ENCODE measurements around the gene TTC23. TPM values are rescaled to one million over a fixed set of nuclear protein-coding genes. Genes with fewer than 3 reads are reported as not detected.

Gene TTC23
- total RNA-seq, 2 experiments from 2014 or later, result 0.19 to 0.81 TPM

DNA sequence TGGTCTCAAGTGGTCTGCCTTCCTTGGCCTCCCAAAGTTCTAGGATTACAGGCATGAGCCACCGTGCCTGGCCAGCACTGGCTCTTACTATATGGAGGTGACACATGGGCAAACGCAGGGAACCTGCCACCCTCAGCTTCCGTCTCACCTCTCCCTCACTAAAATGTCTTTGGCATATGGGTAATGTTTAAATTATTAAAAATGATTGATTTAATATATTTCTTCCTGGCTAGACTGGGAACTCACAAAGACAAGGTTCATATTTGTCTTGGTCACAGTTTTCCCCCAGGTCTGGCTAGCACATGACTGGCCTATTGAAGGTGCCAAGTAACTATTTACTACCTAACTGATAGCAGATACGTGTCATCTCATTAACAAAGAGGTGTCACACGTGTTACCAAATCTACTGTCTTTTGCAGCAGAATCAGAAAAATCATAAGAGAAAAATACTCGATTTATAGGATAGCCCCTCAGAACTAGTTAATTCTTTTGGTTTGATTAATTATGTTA is 96.3 kb downstream of the TTC23 start:
- Histone ChIP-seq H3K27me3 (ENCODE audit: control insufficient read depth in 1 of 2, insufficient read depth in 2 of 2, low read length in 2 of 2) (no peaks in the 10 kb centered on the region), H3K4me1 (ENCODE audit: insufficient read depth, low read length) (no peaks in the 10 kb centered on the region), H3K9me3 (ENCODE audit: control insufficient read depth in 1 of 2, insufficient read depth in 1 of 2, low read length in 2 of 2) (no peaks in the 10 kb centered on the region), H3K4me3 (ENCODE audit: low read length) (no peak overlapping the region), H3K27ac (ENCODE audit: low read depth in 1 of 2, low read length in 2 of 2) (no peak overlapping the region), H3K36me3 (ENCODE audit: insufficient read depth, low read length) (no peaks in the 10 kb centered on the region)
- Mint-ChIP-seq H3K27ac (no peak overlapping the region), H3K27me3 (no peaks in the 10 kb centered on the region), H3K4me1 (ENCODE audit: low read depth) (no peaks in the 10 kb centered on the region), H3K4me3 (no peak overlapping the region), H3K36me3 (ENCODE audit: low read depth) (no peaks in the 10 kb centered on the region), H3K9me3 (no peaks in the 10 kb centered on the region)
- TF ChIP-seq, protein P1, sequence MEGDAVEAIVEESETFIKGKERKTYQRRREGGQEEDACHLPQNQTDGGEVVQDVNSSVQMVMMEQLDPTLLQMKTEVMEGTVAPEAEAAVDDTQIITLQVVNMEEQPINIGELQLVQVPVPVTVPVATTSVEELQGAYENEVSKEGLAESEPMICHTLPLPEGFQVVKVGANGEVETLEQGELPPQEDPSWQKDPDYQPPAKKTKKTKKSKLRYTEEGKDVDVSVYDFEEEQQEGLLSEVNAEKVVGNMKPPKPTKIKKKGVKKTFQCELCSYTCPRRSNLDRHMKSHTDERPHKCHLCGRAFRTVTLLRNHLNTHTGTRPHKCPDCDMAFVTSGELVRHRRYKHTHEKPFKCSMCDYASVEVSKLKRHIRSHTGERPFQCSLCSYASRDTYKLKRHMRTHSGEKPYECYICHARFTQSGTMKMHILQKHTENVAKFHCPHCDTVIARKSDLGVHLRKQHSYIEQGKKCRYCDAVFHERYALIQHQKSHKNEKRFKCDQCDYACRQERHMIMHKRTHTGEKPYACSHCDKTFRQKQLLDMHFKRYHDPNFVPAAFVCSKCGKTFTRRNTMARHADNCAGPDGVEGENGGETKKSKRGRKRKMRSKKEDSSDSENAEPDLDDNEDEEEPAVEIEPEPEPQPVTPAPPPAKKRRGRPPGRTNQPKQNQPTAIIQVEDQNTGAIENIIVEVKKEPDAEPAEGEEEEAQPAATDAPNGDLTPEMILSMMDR (IDR thresholded peaks at IDR 0.05), result no peak
- DNase-seq (no peak), ATAC-seq (ENCODE audit: poor library complexity) (no peak)
- POLR2A ChIA-PET, result no interaction called here
- CTCF ChIA-PET, result no interaction called here
- intact Hi-C loops (cut with DNase I, micrococcal nuclease), result no loop called here

- H3K27ac ChIP-seq (ENCODE audit: low read depth in 1 of 2, low read length in 2 of 2), result no peak overlapping the region
- TF ChIP-seq, protein P1 (IDR thresholded peaks at IDR 0.05), result no peak
- H3K9me3 ChIP-seq (ENCODE audit: control insufficient read depth in 1 of 2, insufficient read depth in 1 of 2, low read length in 2 of 2), result no peaks in the 10 kb centered on the region
- H3K4me1 ChIP-seq (ENCODE audit: insufficient read depth, low read length), result no peaks in the 10 kb centered on the region
- H3K27me3 ChIP-seq (ENCODE audit: control insufficient read depth in 1 of 2, insufficient read depth in 2 of 2, low read length in 2 of 2), result no peaks in the 10 kb centered on the region
- H3K9me3 Mint-ChIP-seq, result no peaks in the 10 kb centered on the region
- H3K4me1 Mint-ChIP-seq (ENCODE audit: low read depth), result no peaks in the 10 kb centered on the region
- no peak for ATAC-seq (ENCODE audit: poor library complexity)
- no peak for DNase-seq
- no peak overlapping the region for H3K27ac Mint-ChIP-seq
- no peak overlapping the region for H3K4me3 Mint-ChIP-seq
- no peaks in the 10 kb centered on the region for H3K36me3 Mint-ChIP-seq (ENCODE audit: low read depth)
- H3K36me3 ChIP-seq (ENCODE audit: insufficient read depth, low read length), result no peaks in the 10 kb centered on the region
- ChIA-PET POLR2A (no interaction called here), CTCF (no interaction called here)
- intact Hi-C loops (cut with DNase I, micrococcal nuclease), result no loop called here
- H3K27me3 Mint-ChIP-seq, result no peaks in the 10 kb centered on the region
- no peak overlapping the region for H3K4me3 ChIP-seq (ENCODE audit: low read length)
These were observed 98.2 kb downstream of the TTC23 start for GRCh38 chr15:99151156-99151555.

GRCh38 chr15:99149366-99149765 is 100.0 kb downstream of the TTC23 start:
- TF ChIP-seq, protein P1 (IDR thresholded peaks at IDR 0.05), result no peak
- Histone ChIP-seq H3K27me3 (ENCODE audit: control insufficient read depth in 1 of 2, insufficient read depth in 2 of 2, low read length in 2 of 2) (no peaks in the 10 kb centered on the region), H3K4me3 (ENCODE audit: low read length) (no peak overlapping the region), H3K27ac (ENCODE audit: low read depth in 1 of 2, low read length in 2 of 2) (no peak overlapping the region), H3K9me3 (ENCODE audit: control insufficient read depth in 1 of 2, insufficient read depth in 1 of 2, low read length in 2 of 2) (no peaks in the 10 kb centered on the region), H3K4me1 (ENCODE audit: insufficient read depth, low read length) (no peaks in the 10 kb centered on the region), H3K36me3 (ENCODE audit: insufficient read depth, low read length) (no peaks in the 10 kb centered on the region)
- DNase-seq (no peak), ATAC-seq (ENCODE audit: poor library complexity) (no peak)
- no peaks in the 10 kb centered on the region for H3K4me1 Mint-ChIP-seq (ENCODE audit: low read depth)
- no peak overlapping the region for H3K4me3 Mint-ChIP-seq
- intact Hi-C loops (cut with DNase I, micrococcal nuclease), result no loop called here
- H3K27ac Mint-ChIP-seq, result no peak overlapping the region
- H3K36me3 Mint-ChIP-seq (ENCODE audit: low read depth), result no peaks in the 10 kb centered on the region
- no peaks in the 10 kb centered on the region for H3K27me3 Mint-ChIP-seq
- ChIA-PET CTCF (no interaction called here), POLR2A (no interaction called here)
- H3K9me3 Mint-ChIP-seq, result no peaks in the 10 kb centered on the region
